Body of pancreas (tissue), 4 donors: ENCODE results near the gene TPPP.
"Not testable (repeated sequence)": the region's sequence is repeated elsewhere in the genome, so short reads cannot be mapped to it uniquely, and the experiment has no call there.

ENCODE experiments used
- POLR2A ChIP-seq, 3 donors: fragments of 450-650 bp; IDR thresholded peaks; one replicate each; pipeline ENCODE4 v1.6.1; 2016; ENCODE audit warnings: antibody characterized with exemption in 3 of 3, mild to moderate bottlenecking in 2 of 3
- TF ChIP-seq, protein P1 (sequence below), 7 experiments: fragments of 450-650 bp in 4 of 7; fragments of 200-600 bp in 3 of 7; sonication (generic) in 3 of 7; IDR thresholded peaks; one replicate each; pipeline ENCODE4 v1.5.1; 2016 to 2019; ENCODE audit warnings: antibody characterized with exemption in 7 of 7

GRCh38 chr5:690293-690692, 2.9 kb downstream of the TPPP start:
- TF ChIP-seq, protein P1, sequence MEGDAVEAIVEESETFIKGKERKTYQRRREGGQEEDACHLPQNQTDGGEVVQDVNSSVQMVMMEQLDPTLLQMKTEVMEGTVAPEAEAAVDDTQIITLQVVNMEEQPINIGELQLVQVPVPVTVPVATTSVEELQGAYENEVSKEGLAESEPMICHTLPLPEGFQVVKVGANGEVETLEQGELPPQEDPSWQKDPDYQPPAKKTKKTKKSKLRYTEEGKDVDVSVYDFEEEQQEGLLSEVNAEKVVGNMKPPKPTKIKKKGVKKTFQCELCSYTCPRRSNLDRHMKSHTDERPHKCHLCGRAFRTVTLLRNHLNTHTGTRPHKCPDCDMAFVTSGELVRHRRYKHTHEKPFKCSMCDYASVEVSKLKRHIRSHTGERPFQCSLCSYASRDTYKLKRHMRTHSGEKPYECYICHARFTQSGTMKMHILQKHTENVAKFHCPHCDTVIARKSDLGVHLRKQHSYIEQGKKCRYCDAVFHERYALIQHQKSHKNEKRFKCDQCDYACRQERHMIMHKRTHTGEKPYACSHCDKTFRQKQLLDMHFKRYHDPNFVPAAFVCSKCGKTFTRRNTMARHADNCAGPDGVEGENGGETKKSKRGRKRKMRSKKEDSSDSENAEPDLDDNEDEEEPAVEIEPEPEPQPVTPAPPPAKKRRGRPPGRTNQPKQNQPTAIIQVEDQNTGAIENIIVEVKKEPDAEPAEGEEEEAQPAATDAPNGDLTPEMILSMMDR (IDR thresholded peaks at IDR 0.05), result not testable (repeated sequence)
- TF ChIP-seq POLR2A (IDR thresholded peaks at IDR 0.05), result not testable (repeated sequence)
